KMS-11 (cell line): ENCODE results near the gene IFNG-AS1.

Source experiments
- H2AFZ ChIP-seq: fragments of 200-600 bp; sonication (generic); 2 replicates; pipeline ENCODE4 v1.6.1; 2016; ENCODE audit warnings: antibody characterized with exemption, mixed run types, low read depth
- H3K27ac ChIP-seq: fragments of 200-600 bp; sonication (generic); 2 replicates; pipeline ENCODE4 v1.6.1; 2016; ENCODE audit warnings: mild to moderate bottlenecking, mixed run types
- H3K27me3 ChIP-seq: fragments of 200-600 bp; sonication (generic); 2 replicates; pipeline ENCODE4 v1.6.1; 2017; ENCODE audit warnings: mild to moderate bottlenecking, low read depth, mixed run types, moderate library complexity; ENCODE audit not compliant: insufficient read depth
- H3K36me3 ChIP-seq: fragments of 200-600 bp; sonication (generic); 2 replicates; pipeline ENCODE4 v1.6.1; 2017; ENCODE audit warnings: mild to moderate bottlenecking, mixed run types; ENCODE audit not compliant: insufficient read depth
- H3K4me1 ChIP-seq: fragments of 200-600 bp; sonication (generic); 2 replicates; pipeline ENCODE4 v1.6.1; 2016; ENCODE audit warnings: mild to moderate bottlenecking, low read depth, mixed run types; ENCODE audit not compliant: poor library complexity, severe bottlenecking
- H3K4me2 ChIP-seq: fragments of 200-600 bp; sonication (generic); 2 replicates; pipeline ENCODE4 v1.7.0; 2016; ENCODE audit warnings: mild to moderate bottlenecking, mixed run types
- H3K4me3 ChIP-seq: fragments of 200-600 bp; sonication (generic); IDR thresholded peaks from 2 replicates; pipeline ENCODE4 v1.6.1; 2017; ENCODE audit warnings: low read depth, low read length, mixed read lengths; ENCODE audit not compliant: insufficient read depth
- H3K79me2 ChIP-seq: fragments of 200-600 bp; sonication (generic); 2 replicates; pipeline ENCODE4 v1.6.1; 2016; ENCODE audit warnings: low read depth, mixed run types; ENCODE audit not compliant: insufficient read depth
- H3K9ac ChIP-seq: fragments of 200-600 bp; sonication (generic); 2 replicates; pipeline ENCODE4 v1.6.1; 2016; ENCODE audit warnings: mild to moderate bottlenecking, mixed run types
- H4K20me1 ChIP-seq: fragments of 200-600 bp; sonication (generic); 2 replicates; pipeline ENCODE4 v1.6.1; 2016; ENCODE audit warnings: mild to moderate bottlenecking, mixed run types; ENCODE audit not compliant: insufficient read depth
- CTCF ChIP-seq: fragments of 200-600 bp; sonication (generic); conservative IDR thresholded peaks from 2 replicates; pipeline ENCODE4 v1.6.1; 2017; ENCODE audit warnings: low read depth, mild to moderate bottlenecking, antibody characterized with exemption, low read length, moderate library complexity, mixed read lengths

Gene IFNG-AS1

GRCh38 chr12:67999244-67999643 lies 10.0 kb downstream of the IFNG-AS1 start:
- H3K4me1 ChIP-seq = no peaks in the 10 kb centered on the region
- H2AFZ ChIP-seq = no peak overlapping the region
- no peak overlapping the region for H3K27ac ChIP-seq
- no peak overlapping the region for H3K9ac ChIP-seq
- no peak overlapping the region for H3K4me2 ChIP-seq
- no peaks in the 10 kb centered on the region for H4K20me1 ChIP-seq
- no peaks in the 10 kb centered on the region for H3K79me2 ChIP-seq
- TF ChIP-seq CTCF = no peak
- H3K4me3 ChIP-seq = no peak overlapping the region
- H3K27me3 ChIP-seq = no peaks in the 10 kb centered on the region
- no peaks in the 10 kb centered on the region for H3K36me3 ChIP-seq

- H2AFZ ChIP-seq = no peak overlapping the region
- H3K4me1 ChIP-seq = no peaks in the 10 kb centered on the region
- no peak overlapping the region for H3K4me3 ChIP-seq
- no peak overlapping the region; the same call in 1 of the 2 replicates for H3K4me2 ChIP-seq
- no peaks in the 10 kb centered on the region for H3K27me3 ChIP-seq
- no peak overlapping the region for H3K27ac ChIP-seq
- H3K79me2 ChIP-seq = no peaks in the 10 kb centered on the region
- peak; percentile 82 for TF ChIP-seq CTCF
- no peaks in the 10 kb centered on the region for H4K20me1 ChIP-seq
- H3K9ac ChIP-seq = no peak overlapping the region
- H3K36me3 ChIP-seq = no peaks in the 10 kb centered on the region
These were observed 12.5 kb downstream of the IFNG-AS1 start for GRCh38 chr12:68001486-68002466.

GRCh38 chr12:68003777-68004176 lies 14.5 kb downstream of the IFNG-AS1 start:
- no peak overlapping the region for H3K27ac ChIP-seq
- H3K27me3 ChIP-seq = no peaks in the 10 kb centered on the region
- H3K79me2 ChIP-seq = no peaks in the 10 kb centered on the region
- no peak overlapping the region for H2AFZ ChIP-seq
- no peak overlapping the region for H3K4me2 ChIP-seq
- H3K9ac ChIP-seq = no peak overlapping the region
- TF ChIP-seq CTCF = no peak
- H4K20me1 ChIP-seq = no peaks in the 10 kb centered on the region
- H3K36me3 ChIP-seq = no peaks in the 10 kb centered on the region
- no peak overlapping the region for H3K4me3 ChIP-seq
- no peaks in the 10 kb centered on the region for H3K4me1 ChIP-seq

GRCh38 chr12:68007033-68007432 lies 17.8 kb downstream of the IFNG-AS1 start:
- no peaks in the 10 kb centered on the region for H3K79me2 ChIP-seq
- H3K27me3 ChIP-seq = no peaks in the 10 kb centered on the region
- no peak overlapping the region for H3K4me2 ChIP-seq
- no peak overlapping the region for H3K27ac ChIP-seq
- H3K9ac ChIP-seq = no peak overlapping the region
- TF ChIP-seq CTCF = no peak
- H2AFZ ChIP-seq = no peak overlapping the region
- no peaks in the 10 kb centered on the region for H3K36me3 ChIP-seq
- H4K20me1 ChIP-seq = no peaks in the 10 kb centered on the region
- H3K4me1 ChIP-seq = no peaks in the 10 kb centered on the region
- H3K4me3 ChIP-seq = no peak overlapping the region
